Suprapubic skin (tissue), 4 donors: ENCODE measurements around the gene UBE2B. TPM values are rescaled to one million over a fixed set of nuclear protein-coding genes. Genes with fewer than 3 reads are reported as not detected.
"Not testable (repeated sequence)": the region's sequence is repeated elsewhere in the genome, so short reads cannot be mapped to it uniquely, and the experiment has no call there.

ENCODE experiments used
- DNase-seq, 2 donors: peaks; one replicate each; pipeline ENCODE4 v3.0.0-alpha.2; 2019; ENCODE audit warnings: low spot score in 2 of 2
- H3K27ac ChIP-seq: fragments of 200-600 bp; sonication (generic); one replicate; pipeline ENCODE4 v1.5.1; 2019
- H3K27me3 ChIP-seq: fragments of 200-600 bp; sonication (generic); one replicate; pipeline ENCODE4 v1.5.1; 2019
- H3K36me3 ChIP-seq: fragments of 200-600 bp; sonication (generic); one replicate; pipeline ENCODE4 v1.5.1; 2019
- H3K4me1 ChIP-seq: fragments of 200-600 bp; sonication (generic); one replicate; pipeline ENCODE4 v1.5.1; 2019
- H3K4me3 ChIP-seq: fragments of 200-600 bp; sonication (generic); one replicate; pipeline ENCODE4 v1.5.1; 2019; ENCODE audit warnings: mild to moderate bottlenecking
- H3K9me3 ChIP-seq: fragments of 200-600 bp; sonication (generic); one replicate; pipeline ENCODE4 v1.5.1; 2019
- EP300 ChIP-seq: sonication (generic); formaldehyde crosslinking; IDR thresholded peaks from one replicate; pipeline ENCODE4 v1.6.1; 2017; ENCODE audit warnings: antibody characterized with exemption
- POLR2A ChIP-seq, 2 donors: fragments of 450-650 bp; IDR thresholded peaks; one replicate each; pipeline ENCODE4 v1.6.1; 2017; ENCODE audit warnings: antibody characterized with exemption in 2 of 2, mild to moderate bottlenecking in 2 of 2, moderate library complexity in 2 of 2
- POLR2AphosphoS5 ChIP-seq, 3 donors: sonication (generic); formaldehyde crosslinking; IDR thresholded peaks; one replicate each; pipeline ENCODE4 v1.6.1; 2017; ENCODE audit warnings: antibody characterized with exemption in 3 of 3
- WGBS: methylation state at CpG from one replicate; pipeline ENCODE4 v1.1.5; 2018; 5-methylcytosine and 5-hydroxymethylcytosine counted together
- total RNA-seq, 4 donors: library from RNA; depleted of rRNA; stranded (reverse); fragments of >200 nt; gene quantifications; one replicate each; pipeline ENCODE4 v1.1.0, GENCODE V29; 2016
- TF ChIP-seq, protein P1 (sequence below), 2 donors: fragments of 200-600 bp in 1 of 2; fragments of 450-650 bp in 1 of 2; sonication (generic) in 1 of 2; IDR thresholded peaks; one replicate each; pipeline ENCODE4 v1.5.1; 2016 to 2019; ENCODE audit warnings: antibody characterized with exemption in 2 of 2, mild to moderate bottlenecking in 1 of 2, moderate library complexity in 1 of 2

UBE2B gene
- total RNA-seq, 4 donors from 2014 or later = 33.3 to 110 (median 51.6) TPM

GRCh38 chr5:134371834-134372340 is 518 bp downstream of the UBE2B start:
- WGBS = under 1% methylated on average over 21 of the region's 29 CpGs
- Histone ChIP-seq H3K36me3 (peaks cover 10% of the 10 kb centered on the region), H3K27me3 (no peaks in the 10 kb centered on the region), H3K4me3 (peak overlapping the region; percentile 86), H3K27ac (peak overlapping the region; percentile 97), H3K4me1 (peaks cover 35% of the 10 kb centered on the region), H3K9me3 (no peaks in the 10 kb centered on the region)
- peak; percentile 83 to 84 for DNase-seq
- TF ChIP-seq, protein P1, sequence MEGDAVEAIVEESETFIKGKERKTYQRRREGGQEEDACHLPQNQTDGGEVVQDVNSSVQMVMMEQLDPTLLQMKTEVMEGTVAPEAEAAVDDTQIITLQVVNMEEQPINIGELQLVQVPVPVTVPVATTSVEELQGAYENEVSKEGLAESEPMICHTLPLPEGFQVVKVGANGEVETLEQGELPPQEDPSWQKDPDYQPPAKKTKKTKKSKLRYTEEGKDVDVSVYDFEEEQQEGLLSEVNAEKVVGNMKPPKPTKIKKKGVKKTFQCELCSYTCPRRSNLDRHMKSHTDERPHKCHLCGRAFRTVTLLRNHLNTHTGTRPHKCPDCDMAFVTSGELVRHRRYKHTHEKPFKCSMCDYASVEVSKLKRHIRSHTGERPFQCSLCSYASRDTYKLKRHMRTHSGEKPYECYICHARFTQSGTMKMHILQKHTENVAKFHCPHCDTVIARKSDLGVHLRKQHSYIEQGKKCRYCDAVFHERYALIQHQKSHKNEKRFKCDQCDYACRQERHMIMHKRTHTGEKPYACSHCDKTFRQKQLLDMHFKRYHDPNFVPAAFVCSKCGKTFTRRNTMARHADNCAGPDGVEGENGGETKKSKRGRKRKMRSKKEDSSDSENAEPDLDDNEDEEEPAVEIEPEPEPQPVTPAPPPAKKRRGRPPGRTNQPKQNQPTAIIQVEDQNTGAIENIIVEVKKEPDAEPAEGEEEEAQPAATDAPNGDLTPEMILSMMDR (IDR thresholded peaks at IDR 0.05) = no peak
- no peak for TF ChIP-seq POLR2A (IDR thresholded peaks at IDR 0.05)
- no peak for TF ChIP-seq POLR2AphosphoS5 (IDR thresholded peaks at IDR 0.05)
- TF ChIP-seq EP300 = no peak

GRCh38 chr5:134373633-134374032 is 2.3 kb downstream of the UBE2B start:
- Histone ChIP-seq H3K36me3 (peaks cover 23% of the 10 kb centered on the region), H3K4me3 (peak overlapping the region; percentile 86), H3K4me1 (peaks cover 40% of the 10 kb centered on the region)
- not testable (repeated sequence) for H3K9me3 ChIP-seq, H3K27ac ChIP-seq, H3K27me3 ChIP-seq, DNase-seq
- 95% methylated on average over 5 of the region's 5 CpGs for WGBS

GRCh38 chr5:134374232-134374631 is 2.9 kb downstream of the UBE2B start:
- Histone ChIP-seq H3K4me1 (peaks cover 38% of the 10 kb centered on the region), H3K27me3 (no peaks in the 10 kb centered on the region), H3K36me3 (peaks cover 26% of the 10 kb centered on the region), H3K4me3 (no peak overlapping the region), H3K9me3 (no peaks in the 10 kb centered on the region), H3K27ac (no peak overlapping the region)
- 64% methylated on average over 3 of the region's 3 CpGs for WGBS
- no peak for DNase-seq
- TF ChIP-seq, protein P1 (IDR thresholded peaks at IDR 0.05) = no peak

GRCh38 chr5:134380346-134380745 is 9.0 kb downstream of the UBE2B start:
- Histone ChIP-seq H3K27ac (no peak overlapping the region), H3K4me1 (peaks cover 8% of the 10 kb centered on the region), H3K4me3 (no peak overlapping the region), H3K27me3 (no peaks in the 10 kb centered on the region), H3K9me3 (no peaks in the 10 kb centered on the region), H3K36me3 (peaks cover 78% of the 10 kb centered on the region)
- DNase-seq = no peak
- 51% methylated on average over 5 of the region's 5 CpGs for WGBS
- TF ChIP-seq POLR2AphosphoS5 (IDR thresholded peaks at IDR 0.05) = no peak
- no peak for TF ChIP-seq EP300
- no peak for TF ChIP-seq POLR2A (IDR thresholded peaks at IDR 0.05)
- TF ChIP-seq, protein P1 (IDR thresholded peaks at IDR 0.05) = no peak

DNA sequence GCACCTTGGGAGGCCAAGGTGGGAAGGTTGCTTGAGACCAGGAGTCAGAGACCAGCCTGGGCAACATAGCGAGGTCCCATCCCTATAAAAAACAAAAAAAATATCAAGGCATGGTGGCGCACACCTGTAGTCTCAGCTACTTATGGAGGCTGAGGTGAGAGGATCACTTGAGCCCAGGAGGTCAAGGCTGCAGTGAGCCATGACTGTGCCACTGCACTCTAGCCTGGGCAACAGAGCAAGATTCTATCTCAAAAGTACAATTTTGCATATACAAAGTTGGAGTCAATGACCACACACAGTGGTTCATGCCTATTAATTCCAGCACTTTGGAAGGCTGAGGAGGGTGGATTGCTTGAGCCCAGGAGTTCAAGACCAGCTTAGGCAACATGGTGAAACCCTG is 10.8 kb downstream of the UBE2B start:
- H3K27me3 ChIP-seq, H3K27ac ChIP-seq, H3K4me3 ChIP-seq, DNase-seq, H3K4me1 ChIP-seq, H3K9me3 ChIP-seq: not testable (repeated sequence)
- 90% methylated on average over 2 of the region's 2 CpGs for WGBS
- peaks cover 87% of the 10 kb centered on the region for H3K36me3 ChIP-seq

- Histone ChIP-seq H3K4me1 (no peaks in the 10 kb centered on the region), H3K27me3 (no peaks in the 10 kb centered on the region), H3K4me3 (no peak overlapping the region), H3K36me3 (peaks cover 93% of the 10 kb centered on the region), H3K27ac (no peak overlapping the region), H3K9me3 (no peaks in the 10 kb centered on the region)
- WGBS = 66% methylated on average over 4 of the region's 4 CpGs
- TF ChIP-seq, protein P1 (IDR thresholded peaks at IDR 0.05) = no peak
- TF ChIP-seq POLR2A (IDR thresholded peaks at IDR 0.05) = no peak
- TF ChIP-seq POLR2AphosphoS5 (IDR thresholded peaks at IDR 0.05) = no peak
- no peak for TF ChIP-seq EP300
- no peak for DNase-seq
These were observed 12.8 kb downstream of the UBE2B start for GRCh38 chr5:134383980-134384697.
